Rectal smooth muscle tissue (tissue), 1 donor: ENCODE data around the gene CLPTM1.
"Not testable (repeated sequence)": the region's sequence is repeated elsewhere in the genome, so short reads cannot be mapped to it uniquely, and the experiment has no call there.

Experiments used
- H3K27ac ChIP-seq: one replicate; pipeline ENCODE4 v1.7.0; 2013; ENCODE audit warnings: low read depth, low read length, inconsistent platforms
- H3K27me3 ChIP-seq: one replicate; pipeline ENCODE4 v1.7.0; 2013; ENCODE audit warnings: low read length; ENCODE audit not compliant: control insufficient read depth, insufficient read depth
- H3K36me3 ChIP-seq: one replicate; pipeline ENCODE4 v1.7.0; 2013; ENCODE audit warnings: low read length; ENCODE audit not compliant: control insufficient read depth, insufficient read depth
- H3K4me1 ChIP-seq: one replicate; pipeline ENCODE4 v1.7.0; 2013; ENCODE audit warnings: low read length; ENCODE audit not compliant: control insufficient read depth, insufficient read depth
- H3K4me3 ChIP-seq: one replicate; pipeline ENCODE4 v1.7.0; 2013; ENCODE audit warnings: low read length
- H3K9ac ChIP-seq: one replicate; pipeline ENCODE4 v1.7.0; 2013; ENCODE audit warnings: low read length

Gene CLPTM1

GRCh38 chr19:44992336-44993163, 37.4 kb downstream of the CLPTM1 start:
- H3K27ac ChIP-seq, result no peak overlapping the region
- no peak overlapping the region for H3K9ac ChIP-seq
- H3K27me3 ChIP-seq, result no peaks in the 10 kb centered on the region
- H3K36me3 ChIP-seq, result peaks cover 29% of the 10 kb centered on the region
- no peak overlapping the region for H3K4me3 ChIP-seq
- no peaks in the 10 kb centered on the region for H3K4me1 ChIP-seq

- Histone ChIP-seq H3K9ac (no peak overlapping the region), H3K27me3 (no peaks in the 10 kb centered on the region), H3K36me3 (peaks cover 27% of the 10 kb centered on the region), H3K4me1 (no peaks in the 10 kb centered on the region), H3K27ac (no peak overlapping the region), H3K4me3 (no peak overlapping the region)
Measured at GRCh38 chr19:44993526-44993925, 38.3 kb downstream of the CLPTM1 start.

- H3K4me1 ChIP-seq, result no peaks in the 10 kb centered on the region
- peaks cover 24% of the 10 kb centered on the region for H3K36me3 ChIP-seq
- H3K9ac ChIP-seq, result no peak overlapping the region
- no peaks in the 10 kb centered on the region for H3K27me3 ChIP-seq
- no peak overlapping the region for H3K27ac ChIP-seq
- H3K4me3 ChIP-seq, result no peak overlapping the region
Measured at GRCh38 chr19:44993926-44994537, 38.9 kb downstream of the CLPTM1 start.

GRCh38 chr19:44998025-44998424, 42.8 kb downstream of the CLPTM1 start:
- H3K9ac ChIP-seq, result no peak overlapping the region
- H3K27ac ChIP-seq, result no peak overlapping the region
- H3K27me3 ChIP-seq, result no peaks in the 10 kb centered on the region
- H3K4me3 ChIP-seq, result no peak overlapping the region
- peaks cover 5% of the 10 kb centered on the region for H3K4me1 ChIP-seq
- H3K36me3 ChIP-seq, result peaks cover 5% of the 10 kb centered on the region

- H3K27ac ChIP-seq, result not testable (repeated sequence)
Measured at GRCh38 chr19:44999131-44999925, 44.1 kb downstream of the CLPTM1 start.

GRCh38 chr19:45000665-45001064, 45.5 kb downstream of the CLPTM1 start:
- not testable (repeated sequence) for H3K27ac ChIP-seq, H3K27me3 ChIP-seq, H3K36me3 ChIP-seq, H3K4me1 ChIP-seq
- H3K4me3 ChIP-seq, result peak overlapping the region; percentile 75
- peak overlapping the region; percentile 62 for H3K9ac ChIP-seq

More at GRCh38 chr19:44999131-44999925, 44.1 kb downstream of the CLPTM1 start:
- not testable (repeated sequence) for H3K27me3 ChIP-seq, H3K4me1 ChIP-seq, H3K36me3 ChIP-seq, H3K9ac ChIP-seq, H3K4me3 ChIP-seq

GRCh38 chr19:45001087-45001739, 46.0 kb downstream of the CLPTM1 start, which contains the start of gene RELB:
RELB (plus strand) TSS chr19:45001464; CDS start chr19:45001580, 116 bp downstream.
- peak within 1 kb of the TSS; percentile 98 for H3K27ac ChIP-seq
- no peaks in the 10 kb centered on the region for H3K27me3 ChIP-seq
- H3K4me1 ChIP-seq, result peaks cover 5% of the 10 kb centered on the region
- peak within 1 kb of the TSS; percentile 88 for H3K9ac ChIP-seq
- H3K4me3 ChIP-seq, result peak within 1 kb of the TSS; percentile 86
- no peaks in the 10 kb centered on the region for H3K36me3 ChIP-seq

- Histone ChIP-seq H3K27me3 (no peaks in the 10 kb centered on the region), H3K4me3 (no peak overlapping the region), H3K4me1 (peaks cover 5% of the 10 kb centered on the region), H3K27ac (no peak overlapping the region), H3K9ac (no peak overlapping the region), H3K36me3 (no peaks in the 10 kb centered on the region)
Measured at GRCh38 chr19:45003485-45003884, 48.3 kb downstream of the CLPTM1 start.

- Histone ChIP-seq H3K27ac (no peak overlapping the region), H3K27me3 (no peaks in the 10 kb centered on the region), H3K4me3 (no peak overlapping the region), H3K36me3 (no peaks in the 10 kb centered on the region), H3K9ac (no peak overlapping the region), H3K4me1 (peaks cover 5% of the 10 kb centered on the region)
Measured at GRCh38 chr19:45005787-45006186, 50.6 kb downstream of the CLPTM1 start.

GRCh38 chr19:45008552-45008951, 53.4 kb downstream of the CLPTM1 start:
- H3K4me3 ChIP-seq, result no peak overlapping the region
- no peaks in the 10 kb centered on the region for H3K27me3 ChIP-seq
- H3K9ac ChIP-seq, result no peak overlapping the region
- peaks cover 4% of the 10 kb centered on the region for H3K36me3 ChIP-seq
- H3K4me1 ChIP-seq, result no peaks in the 10 kb centered on the region
- H3K27ac ChIP-seq, result no peak overlapping the region

- Histone ChIP-seq H3K4me3 (no peak overlapping the region), H3K4me1 (no peaks in the 10 kb centered on the region), H3K27ac (no peak overlapping the region), H3K36me3 (peaks cover 4% of the 10 kb centered on the region), H3K9ac (no peak overlapping the region), H3K27me3 (no peaks in the 10 kb centered on the region)
Measured at GRCh38 chr19:45009625-45010255, 54.6 kb downstream of the CLPTM1 start.
